GM12878 (cell line): ENCODE results near the gene SCYL1. TPM values are rescaled to one million over a fixed set of nuclear protein-coding genes. Genes with fewer than 3 reads are reported as not detected.

Experiments used
- BACH1 ChIP-seq: fragments of 450-650 bp; IDR thresholded peaks from 2 replicates; pipeline ENCODE4 v1.6.1; 2017; ENCODE audit warnings: mild to moderate bottlenecking, borderline replicate concordance
- CBX5 ChIP-seq: sonication (generic); IDR thresholded peaks from 2 replicates; pipeline ENCODE4 v1.6.1; 2016; ENCODE audit warnings: low read depth, moderate library complexity, mild to moderate bottlenecking, inconsistent platforms
- DPF2 ChIP-seq: fragments of 450-650 bp; IDR thresholded peaks from 2 replicates; pipeline ENCODE4 v1.6.1; 2017; ENCODE audit warnings: mild to moderate bottlenecking
- LARP7 ChIP-seq: fragments of 450-650 bp; IDR thresholded peaks from 2 replicates; pipeline ENCODE4 v1.6.1; 2017; ENCODE audit warnings: mild to moderate bottlenecking
- MEF2B ChIP-seq: fragments of 450-650 bp; IDR thresholded peaks from 2 replicates; pipeline ENCODE4 v1.6.1; 2018; ENCODE audit warnings: mild to moderate bottlenecking, moderate library complexity; ENCODE audit not compliant: partially characterized antibody, poor library complexity, severe bottlenecking
- MTA2 ChIP-seq: fragments of 450-650 bp; IDR thresholded peaks from 2 replicates; pipeline ENCODE4 v1.6.1; 2016; ENCODE audit warnings: low read depth, mild to moderate bottlenecking, moderate library complexity
- MXI1 ChIP-seq: fragments of 150-350 bp; IDR thresholded peaks from 2 replicates; pipeline ENCODE4 v1.6.1; 2011; ENCODE audit warnings: low read depth, mild to moderate bottlenecking, inconsistent platforms, low read length, improper control_type of control experiment
- POLR2A ChIP-seq: IDR thresholded peaks from 2 replicates; pipeline ENCODE4 v1.6.1; 2011; ENCODE audit warnings: low read depth, mild to moderate bottlenecking, low read length
- RCOR1 ChIP-seq: conservative IDR thresholded peaks from 2 replicates; pipeline ENCODE4 v1.6.1; 2012; ENCODE audit warnings: low read depth, low read length, improper control_type of control experiment
- SMC3 ChIP-seq: IDR thresholded peaks from 2 replicates; pipeline ENCODE4 v1.6.1; 2011; ENCODE audit warnings: low read length, improper control_type of control experiment, borderline replicate concordance
- polyA plus RNA-seq, 11 experiments: library from polyadenylated mRNA; depleted of rRNA in 4 of 11; unstranded in 6 of 11; stranded (reverse) in 5 of 11; fragments of >200 nt; fragmentation: Nextera tagmentation in 4 of 11; fragmentation: Illumina TruSeq in 1 of 11; extraction: Ambion mirVana in 4 of 11; extraction: Trizol in 1 of 11; gene quantifications; 1 replicate in 1 of 11; 2 replicates in 10 of 11; pipeline versions ENCODE4 v1.2.1 to v1.2.3, GENCODE V29; 2011 to 2016; ENCODE audit warnings: inconsistent platforms in 2 of 11, missing spikeins in 2 of 11, low read depth in 1 of 11
- total RNA-seq, 4 experiments: library from RNA; depleted of rRNA in 3 of 4; stranded (reverse); fragments of >200 nt in 3 of 4; fragmentation: Illumina TruSeq in 1 of 4; extraction: Trizol in 1 of 4; gene quantifications; 2 replicates each; pipeline versions ENCODE4 v1.2.1 to v1.2.3, GENCODE V29; 2013 to 2021
- TF ChIP-seq, protein P1 (sequence below): fragments of 450-650 bp; conservative IDR thresholded peaks from 2 replicates; pipeline ENCODE4 v1.6.1; 2017; ENCODE audit warnings: mild to moderate bottlenecking, moderate library complexity
- TF ChIP-seq, protein P2 (sequence below): fragments of 450-650 bp; IDR thresholded peaks from 2 replicates; pipeline ENCODE4 v1.6.1; 2018; ENCODE audit warnings: borderline replicate concordance, mild to moderate bottlenecking; ENCODE audit not compliant: partially characterized antibody
- TF ChIP-seq, protein P3 (sequence below): fragments of 450-650 bp; IDR thresholded peaks from 2 replicates; pipeline ENCODE4 v1.6.1; 2017; ENCODE audit warnings: antibody characterized with exemption, mild to moderate bottlenecking, moderate library complexity

Gene SCYL1
- total and polyA plus RNA-seq, 10 of the 15 experiments (the other 5 are each of a cell fraction or from before 2014, with no cell fraction given) = 0.80 to 82.7 (median 51.2) TPM

DNA sequence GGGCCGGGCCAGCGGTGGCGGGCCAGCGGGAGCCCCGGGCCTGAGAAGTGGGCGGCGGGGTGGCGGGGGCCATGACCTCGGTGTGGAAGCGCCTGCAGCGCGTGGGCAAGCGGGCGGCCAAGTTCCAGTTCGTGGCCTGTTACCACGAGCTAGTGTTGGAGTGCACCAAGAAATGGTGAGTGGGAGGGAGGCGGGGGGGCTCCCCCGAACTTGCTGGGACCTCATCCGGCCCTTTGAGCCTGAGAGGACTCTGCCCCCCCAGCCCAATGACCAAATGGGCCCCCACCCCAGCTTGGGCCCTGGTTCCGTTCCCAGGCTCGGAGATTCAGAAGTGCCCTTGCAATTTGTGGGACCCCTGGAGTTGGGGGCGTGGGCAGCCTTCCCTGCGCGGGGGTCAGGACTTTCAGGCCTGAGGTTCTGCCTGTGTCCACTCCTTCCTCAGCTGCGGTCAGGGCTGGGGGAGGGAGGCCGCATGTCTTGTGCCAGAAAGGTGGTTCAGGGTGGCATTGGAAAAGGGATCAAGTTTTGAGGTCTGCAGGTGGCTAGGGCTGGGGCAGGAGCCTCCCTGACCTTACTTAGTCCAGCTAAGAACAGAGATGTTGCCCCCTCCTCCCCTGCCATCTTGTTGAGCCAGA is 51.5 kb downstream of the SCYL1 start (continued):
- TF ChIP-seq, protein P1, sequence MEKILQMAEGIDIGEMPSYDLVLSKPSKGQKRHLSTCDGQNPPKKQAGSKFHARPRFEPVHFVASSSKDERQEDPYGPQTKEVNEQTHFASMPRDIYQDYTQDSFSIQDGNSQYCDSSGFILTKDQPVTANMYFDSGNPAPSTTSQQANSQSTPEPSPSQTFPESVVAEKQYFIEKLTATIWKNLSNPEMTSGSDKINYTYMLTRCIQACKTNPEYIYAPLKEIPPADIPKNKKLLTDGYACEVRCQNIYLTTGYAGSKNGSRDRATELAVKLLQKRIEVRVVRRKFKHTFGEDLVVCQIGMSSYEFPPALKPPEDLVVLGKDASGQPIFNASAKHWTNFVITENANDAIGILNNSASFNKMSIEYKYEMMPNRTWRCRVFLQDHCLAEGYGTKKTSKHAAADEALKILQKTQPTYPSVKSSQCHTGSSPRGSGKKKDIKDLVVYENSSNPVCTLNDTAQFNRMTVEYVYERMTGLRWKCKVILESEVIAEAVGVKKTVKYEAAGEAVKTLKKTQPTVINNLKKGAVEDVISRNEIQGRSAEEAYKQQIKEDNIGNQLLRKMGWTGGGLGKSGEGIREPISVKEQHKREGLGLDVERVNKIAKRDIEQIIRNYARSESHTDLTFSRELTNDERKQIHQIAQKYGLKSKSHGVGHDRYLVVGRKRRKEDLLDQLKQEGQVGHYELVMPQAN = peak; percentile 57
- peak; percentile 12 for TF ChIP-seq POLR2A
- TF ChIP-seq CBX5 = no peak
- 0 out of 2 replicates have a peak, but pooled peaks have one; percentile 1 for TF ChIP-seq MXI1
- peak; percentile 37; the same call in 1 of the 2 replicates for TF ChIP-seq BACH1
- TF ChIP-seq, protein P2, sequence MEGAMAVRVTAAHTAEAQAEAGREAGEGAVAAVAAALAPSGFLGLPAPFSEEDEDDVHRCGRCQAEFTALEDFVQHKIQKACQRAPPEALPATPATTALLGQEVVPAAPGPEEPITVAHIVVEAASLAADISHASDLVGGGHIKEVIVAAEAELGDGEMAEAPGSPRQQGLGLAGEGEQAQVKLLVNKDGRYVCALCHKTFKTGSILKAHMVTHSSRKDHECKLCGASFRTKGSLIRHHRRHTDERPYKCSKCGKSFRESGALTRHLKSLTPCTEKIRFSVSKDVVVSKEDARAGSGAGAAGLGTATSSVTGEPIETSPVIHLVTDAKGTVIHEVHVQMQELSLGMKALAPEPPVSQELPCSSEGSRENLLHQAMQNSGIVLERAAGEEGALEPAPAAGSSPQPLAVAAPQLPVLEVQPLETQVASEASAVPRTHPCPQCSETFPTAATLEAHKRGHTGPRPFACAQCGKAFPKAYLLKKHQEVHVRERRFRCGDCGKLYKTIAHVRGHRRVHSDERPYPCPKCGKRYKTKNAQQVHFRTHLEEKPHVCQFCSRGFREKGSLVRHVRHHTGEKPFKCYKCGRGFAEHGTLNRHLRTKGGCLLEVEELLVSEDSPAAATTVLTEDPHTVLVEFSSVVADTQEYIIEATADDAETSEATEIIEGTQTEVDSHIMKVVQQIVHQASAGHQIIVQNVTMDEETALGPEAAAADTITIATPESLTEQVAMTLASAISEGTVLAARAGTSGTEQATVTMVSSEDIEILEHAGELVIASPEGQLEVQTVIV = no peak
- no peak for TF ChIP-seq SMC3
- TF ChIP-seq DPF2 = peak; percentile 9
- TF ChIP-seq LARP7 = peak; percentile 55; the same call in 1 of the 2 replicates
- no peak for TF ChIP-seq MEF2B
- TF ChIP-seq, protein P3, sequence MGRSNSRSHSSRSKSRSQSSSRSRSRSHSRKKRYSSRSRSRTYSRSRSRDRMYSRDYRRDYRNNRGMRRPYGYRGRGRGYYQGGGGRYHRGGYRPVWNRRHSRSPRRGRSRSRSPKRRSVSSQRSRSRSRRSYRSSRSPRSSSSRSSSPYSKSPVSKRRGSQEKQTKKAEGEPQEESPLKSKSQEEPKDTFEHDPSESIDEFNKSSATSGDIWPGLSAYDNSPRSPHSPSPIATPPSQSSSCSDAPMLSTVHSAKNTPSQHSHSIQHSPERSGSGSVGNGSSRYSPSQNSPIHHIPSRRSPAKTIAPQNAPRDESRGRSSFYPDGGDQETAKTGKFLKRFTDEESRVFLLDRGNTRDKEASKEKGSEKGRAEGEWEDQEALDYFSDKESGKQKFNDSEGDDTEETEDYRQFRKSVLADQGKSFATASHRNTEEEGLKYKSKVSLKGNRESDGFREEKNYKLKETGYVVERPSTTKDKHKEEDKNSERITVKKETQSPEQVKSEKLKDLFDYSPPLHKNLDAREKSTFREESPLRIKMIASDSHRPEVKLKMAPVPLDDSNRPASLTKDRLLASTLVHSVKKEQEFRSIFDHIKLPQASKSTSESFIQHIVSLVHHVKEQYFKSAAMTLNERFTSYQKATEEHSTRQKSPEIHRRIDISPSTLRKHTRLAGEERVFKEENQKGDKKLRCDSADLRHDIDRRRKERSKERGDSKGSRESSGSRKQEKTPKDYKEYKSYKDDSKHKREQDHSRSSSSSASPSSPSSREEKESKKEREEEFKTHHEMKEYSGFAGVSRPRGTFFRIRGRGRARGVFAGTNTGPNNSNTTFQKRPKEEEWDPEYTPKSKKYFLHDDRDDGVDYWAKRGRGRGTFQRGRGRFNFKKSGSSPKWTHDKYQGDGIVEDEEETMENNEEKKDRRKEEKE = 0 out of 2 replicates have a peak, but pooled peaks have one; percentile 49
- no peak for TF ChIP-seq MTA2
- no peak for TF ChIP-seq RCOR1
